SK-N-SH (cell line): ENCODE data around the gene ZKSCAN3. TPM values are rescaled to one million over a fixed set of nuclear protein-coding genes. Genes with fewer than 3 reads are reported as not detected.

Experiments
- CTCF ChIA-PET: fragments of 300-600, 350-600 bp; formaldehyde crosslinking; extraction: SDS; loops from one replicate; lab custom pipeline; 2021; lab: Yijun Ruan, JAX
- POLR2A ChIA-PET: fragments of 350-600 bp; sonication (Branson Sonifier 250); formaldehyde crosslinking; extraction: SDS; loops from one replicate; lab custom pipeline; 2020; ENCODE audit warnings: antibody characterized with exemption, inconsistent platforms; lab: Yijun Ruan, JAX
- DNase-seq: peaks from one replicate; pipeline ENCODE4 v3.0.0; 2012
- H2AFZ ChIP-seq: fragments of 200-600 bp; sonication (generic); 2 replicates; pipeline ENCODE4 v1.8.1; 2016; ENCODE audit warnings: antibody characterized with exemption, mild to moderate bottlenecking, low read depth
- H3F3A ChIP-seq: fragments of 200-600 bp; sonication (generic); replicated peaks from 2 replicates; pipeline ENCODE3; 2016; ENCODE audit warnings: antibody characterized with exemption, mild to moderate bottlenecking; ENCODE audit not compliant: insufficient read depth
- H3K27ac ChIP-seq, 2 experiments: fragments of 200-500 bp in 1 of 2; fragments of 200-600 bp in 1 of 2; sonication (Bioruptor generic) in 1 of 2; sonication (generic), shearing (Covaris generic) in 1 of 2; 2 replicates each; pipeline versions ENCODE4 v1.5.1 to v1.6.1; 2014 to 2016; ENCODE audit warnings: low read depth in 2 of 2, inconsistent platforms in 1 of 2, low read length in 1 of 2, mild to moderate bottlenecking in 1 of 2, mixed read lengths in 1 of 2
- H3K27me3 ChIP-seq: fragments of 200-600 bp; sonication (generic), shearing (Covaris generic); 2 replicates; pipeline ENCODE4 v1.6.1; 2016; ENCODE audit warnings: mixed run types; ENCODE audit not compliant: insufficient read depth
- H3K36me3 ChIP-seq, 2 experiments: fragments of 200-500 bp in 1 of 2; fragments of 200-600 bp in 1 of 2; sonication (Bioruptor generic) in 1 of 2; sonication (generic) in 1 of 2; replicated peaks in 1 of 2; 2 replicates each; pipeline versions ENCODE3 to v1.5.1; 2014 to 2016; ENCODE audit warnings: low read length in 1 of 2, mild to moderate bottlenecking in 1 of 2; ENCODE audit not compliant: insufficient read depth in 2 of 2, control insufficient read depth in 1 of 2
- H3K4me1 ChIP-seq, 2 experiments: fragments of 200-500 bp in 1 of 2; fragments of 200-600 bp in 1 of 2; sonication (Bioruptor generic) in 1 of 2; sonication (generic), shearing (Covaris generic) in 1 of 2; 2 replicates each; pipeline versions ENCODE4 v1.5.1 to v1.6.1; 2014 to 2016; ENCODE audit warnings: low read depth in 1 of 2, low read length in 1 of 2, mixed run types in 1 of 2; ENCODE audit not compliant: insufficient read depth in 2 of 2, control insufficient read depth in 1 of 2
- H3K4me2 ChIP-seq: fragments of 200-600 bp; sonication (generic), shearing (Covaris generic); 2 replicates; pipeline ENCODE4 v1.6.1; 2017; ENCODE audit warnings: mixed run types
- H3K4me3 ChIP-seq, 2 experiments: fragments of 200-500 bp in 1 of 2; fragments of 200-600 bp in 1 of 2; sonication (Bioruptor generic) in 1 of 2; sonication (generic), shearing (Covaris generic) in 1 of 2; 2 replicates each; pipeline versions ENCODE4 v1.5.1 to v1.8.1; 2014 to 2016; ENCODE audit warnings: low read depth in 2 of 2, inconsistent platforms in 1 of 2, low read length in 1 of 2, mild to moderate bottlenecking in 1 of 2, mixed read lengths in 1 of 2, moderate library complexity in 1 of 2
- H3K79me2 ChIP-seq: fragments of 200-600 bp; sonication (generic); 2 replicates; pipeline ENCODE4 v1.8.1; 2017; ENCODE audit warnings: mild to moderate bottlenecking; ENCODE audit not compliant: insufficient read depth
- H3K9ac ChIP-seq: fragments of 200-600 bp; sonication (generic); 2 replicates; pipeline ENCODE4 v1.6.1; 2017; ENCODE audit warnings: mixed run types
- H3K9me2 ChIP-seq: fragments of 200-600 bp; sonication (generic); 2 replicates; pipeline ENCODE4 v1.6.1; 2017; ENCODE audit warnings: mixed run types
- H3K9me3 ChIP-seq: fragments of 200-600 bp; sonication (generic); 2 replicates; pipeline ENCODE4 v1.6.1; 2017; ENCODE audit warnings: mixed run types, mild to moderate bottlenecking, moderate library complexity
- H4K20me1 ChIP-seq: fragments of 200-600 bp; sonication (generic); 2 replicates; pipeline ENCODE4 v1.6.1; 2017; ENCODE audit warnings: mild to moderate bottlenecking, mixed run types; ENCODE audit not compliant: insufficient read depth
- CTCF ChIP-seq: fragments of 200-600 bp; sonication (generic); IDR thresholded peaks from 2 replicates; pipeline ENCODE4 v1.6.1; 2017; ENCODE audit warnings: antibody characterized with exemption, mild to moderate bottlenecking, moderate library complexity
- ELF1 ChIP-seq: IDR thresholded peaks from 2 replicates; pipeline ENCODE4 v1.4.0; 2012
- EP300 ChIP-seq, 2 experiments: IDR thresholded peaks; 2 replicates each; pipeline versions ENCODE4 v1.4.0 to v1.6.1; 2012; ENCODE audit warnings: borderline replicate concordance in 1 of 2, low read depth in 1 of 2, low read length in 1 of 2
- FOXM1 ChIP-seq: IDR thresholded peaks from 2 replicates; pipeline ENCODE4 v1.4.0; 2012; ENCODE audit warnings: low read depth, mild to moderate bottlenecking
- IRF3 ChIP-seq: fragments of 150-350 bp; IDR thresholded peaks from 2 replicates; pipeline ENCODE4 v1.6.1; 2016; ENCODE audit warnings: mild to moderate bottlenecking, low read depth, low read length
- MEF2A ChIP-seq: IDR thresholded peaks from 2 replicates; pipeline ENCODE4 v1.4.0; 2012; ENCODE audit warnings: low read depth, borderline replicate concordance
- PBX3 ChIP-seq: IDR thresholded peaks from 2 replicates; pipeline ENCODE4; 2012
- REST ChIP-seq: IDR thresholded peaks from 2 replicates; pipeline ENCODE4 v1.6.1; 2012; ENCODE audit warnings: mild to moderate bottlenecking, low read depth, low read length, moderate library complexity
- RFX5 ChIP-seq: IDR thresholded peaks from 2 replicates; pipeline ENCODE4 v1.6.1; 2012; ENCODE audit warnings: mild to moderate bottlenecking, improper control_type of control experiment, low read length
- SIN3A ChIP-seq: IDR thresholded peaks from 2 replicates; pipeline ENCODE4 v1.6.1; 2012; ENCODE audit warnings: low read depth, mild to moderate bottlenecking, low read length, moderate library complexity, borderline replicate concordance
- SMC3 ChIP-seq: IDR thresholded peaks from 2 replicates; pipeline ENCODE4 v1.6.1; 2012; ENCODE audit warnings: low read depth, low read length, improper control_type of control experiment
- TCF12 ChIP-seq: IDR thresholded peaks from 2 replicates; pipeline ENCODE4 v1.4.0; 2012
- USF1 ChIP-seq: IDR thresholded peaks from 2 replicates; pipeline ENCODE4 v1.4.0; 2012; ENCODE audit warnings: low read depth, borderline replicate concordance
- YY1 ChIP-seq: IDR thresholded peaks from 2 replicates; pipeline ENCODE4 v1.4.0; 2012; ENCODE audit warnings: low read depth, mild to moderate bottlenecking
- WGBS: methylation state at CpG from one replicate; pipeline ENCODE4 v1.1.6; 2017; ENCODE audit warnings: low lambda C conversion rate; 5-methylcytosine and 5-hydroxymethylcytosine counted together
- polyA plus RNA-seq, 3 experiments: library from polyadenylated mRNA; depleted of rRNA; stranded (reverse); fragments of >200 nt; gene quantifications; 2 replicates each; pipeline ENCODE4 v1.2.3, GENCODE V29; 2012

Gene ZKSCAN3
- polyA plus RNA-seq, 1 of the 3 experiments (the other 2 are of a cell fraction), result 2.6 TPM

GRCh38 chr6:28395918-28396317, 46.2 kb downstream of the ZKSCAN3 start:
- DNase-seq, result no peak
- Histone ChIP-seq H3K27ac (no peak overlapping the region), H4K20me1 (peaks cover 5% of the 10 kb centered on the region; the same call in 1 of the 2 replicates), H3F3A (peaks cover 12% of the 10 kb centered on the region), H3K9ac (no peak overlapping the region), H3K9me3 (no peaks in the 10 kb centered on the region), H2AFZ (no peak overlapping the region), H3K9me2 (no peaks in the 10 kb centered on the region), H3K27me3 (no peaks in the 10 kb centered on the region), H3K4me3 (no peak overlapping the region), H3K4me2 (no peak overlapping the region), H3K4me1 (peaks cover 13% of the 10 kb centered on the region in 2 experiments; a peak in 3 of 4 replicates), H3K79me2 (peaks cover 59% of the 10 kb centered on the region), H3K36me3 (peaks cover 40 to 44% of the 10 kb centered on the region in 2 experiments)
- TF ChIP-seq EP300 (IDR thresholded peaks at IDR 0.05; ENCODE audit: borderline replicate concordance in 1 of 2, low read depth in 1 of 2, low read length in 1 of 2) (no peak), FOXM1 (no peak), IRF3 (no peak), YY1 (no peak), RFX5 (no peak)
- CTCF ChIA-PET, result interaction anchor here (0.7 to 2.6 kb wide), 3 partner anchors 11 to 14 kb away, joined by 3 to 15 read pairs (median 5); no protein-coding TSS in a partner anchor
- 97% methylated on average over 4 of the region's 4 CpGs for WGBS
- POLR2A ChIA-PET, result no interaction called here

- H3K9me2 ChIP-seq, result no peaks in the 10 kb centered on the region
- 1% methylated on average over 20 of the region's 49 CpGs for WGBS
- peaks cover 11 to 22% of the 10 kb centered on the region in 2 experiments for H3K36me3 ChIP-seq
- H4K20me1 ChIP-seq, result no peaks in the 10 kb centered on the region; the same call in 1 of the 2 replicates
- H3F3A ChIP-seq, result peaks cover 12% of the 10 kb centered on the region
- H3K9me3 ChIP-seq, result no peaks in the 10 kb centered on the region
- no peaks in the 10 kb centered on the region for H3K27me3 ChIP-seq
- H3K79me2 ChIP-seq, result peaks cover 48% of the 10 kb centered on the region
- peak within 1 kb of the TSS; percentile 92 for H3K4me2 ChIP-seq
- peak; percentile 85 for DNase-seq
- H3K27ac ChIP-seq, result peak within 1 kb of the TSS; percentile 65 to 96
- H3K4me3 ChIP-seq, result peak within 1 kb of the TSS; percentile 83 to 98
- peaks cover 11 to 13% of the 10 kb centered on the region in 2 experiments; a peak in 3 of 4 replicates for H3K4me1 ChIP-seq
- H3K9ac ChIP-seq, result peak within 1 kb of the TSS; percentile 88
- peak within 1 kb of the TSS; percentile 100 for H2AFZ ChIP-seq
- CTCF ChIA-PET, result interaction anchor here (0.6 to 2.5 kb wide), 7 partner anchors 16 to 158 kb away, joined by 3 to 6 read pairs (median 3); partner anchors contain the start of gene ZSCAN26
- POLR2A ChIA-PET, result interaction anchor here (0.5 to 1.5 kb wide), 5 partner anchors 44 to 295 kb away, joined by 3 to 6 read pairs (median 3); partner anchors contain the start of genes ZSCAN23 and ZSCAN26
- TF ChIP-seq PBX3, result 0 out of 2 replicates have a peak, but pooled peaks have one; percentile 25
- TF ChIP-seq SIN3A, result peak; percentile 91
- TF ChIP-seq IRF3, result no peak
- peak; percentile 72 for TF ChIP-seq CTCF
- no peak for TF ChIP-seq SMC3
- peak; percentile 24; the same call in 1 of the 2 replicates for TF ChIP-seq TCF12
- peak; percentile 91 for TF ChIP-seq ELF1
- no peak for TF ChIP-seq MEF2A
- peak; percentile 38; the same call in 1 of the 2 replicates for TF ChIP-seq REST
- peak; percentile 29; the same call in 1 of the 2 replicates for TF ChIP-seq USF1
These were observed 49.8 kb downstream of the ZKSCAN3 start, which contains the start of gene ZSCAN12 for GRCh38 chr6:28399350-28400121. ZSCAN12 (minus strand) TSS chr6:28399747; CDS start chr6:28398405, 1,342 bp downstream.
